GM18505 (cell line): ENCODE results near the gene OR10G8.

Experiments
- ATAC-seq: cut with Tn5 transposase; IDR thresholded peaks from one replicate; pipeline ENCODE4 v1.9.1; 2021; ENCODE audit not compliant: unreplicated experiment
- POLR2A ChIP-seq: IDR thresholded peaks from 4 replicates; pipeline ENCODE4 v1.6.1; 2011; ENCODE audit warnings: borderline replicate concordance; ENCODE audit not compliant: insufficient read depth, insufficient read length; ENCODE audit errors: extremely low read depth

OR10G8 gene

DNA sequence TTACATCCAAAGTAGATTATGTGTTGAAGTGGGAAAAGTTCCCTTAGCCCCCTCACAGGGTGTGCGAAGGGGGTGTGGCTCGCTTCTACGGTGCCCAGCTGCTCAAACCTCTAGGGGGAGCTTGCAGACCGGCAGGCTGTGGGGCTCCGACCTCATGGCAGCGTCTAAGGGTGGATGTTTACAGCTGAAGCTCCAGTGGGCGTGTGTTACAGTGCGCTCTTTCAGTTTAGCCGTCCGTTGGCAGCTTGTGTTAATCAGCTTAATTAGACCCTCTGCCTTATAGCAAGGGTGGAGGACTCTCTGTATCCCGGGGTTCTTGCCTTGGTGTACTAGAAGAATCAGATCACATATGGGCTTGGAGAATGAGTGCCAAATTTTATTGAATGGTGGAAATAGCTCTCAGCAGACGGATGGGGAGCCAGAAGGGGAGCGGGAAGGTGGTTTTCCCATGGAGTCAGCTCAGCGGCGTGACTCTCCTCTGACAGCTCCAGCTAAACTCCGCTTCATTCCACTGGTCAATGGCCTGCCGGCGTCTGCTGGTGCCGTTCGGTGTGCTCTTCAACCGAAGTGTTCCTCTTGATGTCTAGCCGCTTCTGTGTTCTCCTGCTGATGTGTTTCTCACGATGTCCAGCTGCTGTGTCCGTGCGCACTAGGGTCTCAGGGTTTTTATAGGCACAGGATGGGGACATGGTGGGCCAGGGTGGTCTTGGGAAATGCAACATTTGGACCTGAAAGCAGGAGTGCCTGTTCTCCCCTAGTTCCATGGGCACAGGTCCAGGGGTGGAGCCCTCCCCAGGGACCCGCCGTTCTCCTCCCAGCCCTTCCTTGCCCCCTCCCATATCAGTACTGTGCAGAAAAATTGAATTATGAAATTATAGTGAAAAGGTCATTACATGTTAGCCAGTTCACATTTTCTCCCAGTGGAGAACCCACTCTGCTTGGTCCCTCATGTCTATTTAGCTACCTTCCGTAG is 43.1 kb downstream of the OR10G8 start:
- peak; percentile 66 for ATAC-seq
- no peak for TF ChIP-seq POLR2A

DNA sequence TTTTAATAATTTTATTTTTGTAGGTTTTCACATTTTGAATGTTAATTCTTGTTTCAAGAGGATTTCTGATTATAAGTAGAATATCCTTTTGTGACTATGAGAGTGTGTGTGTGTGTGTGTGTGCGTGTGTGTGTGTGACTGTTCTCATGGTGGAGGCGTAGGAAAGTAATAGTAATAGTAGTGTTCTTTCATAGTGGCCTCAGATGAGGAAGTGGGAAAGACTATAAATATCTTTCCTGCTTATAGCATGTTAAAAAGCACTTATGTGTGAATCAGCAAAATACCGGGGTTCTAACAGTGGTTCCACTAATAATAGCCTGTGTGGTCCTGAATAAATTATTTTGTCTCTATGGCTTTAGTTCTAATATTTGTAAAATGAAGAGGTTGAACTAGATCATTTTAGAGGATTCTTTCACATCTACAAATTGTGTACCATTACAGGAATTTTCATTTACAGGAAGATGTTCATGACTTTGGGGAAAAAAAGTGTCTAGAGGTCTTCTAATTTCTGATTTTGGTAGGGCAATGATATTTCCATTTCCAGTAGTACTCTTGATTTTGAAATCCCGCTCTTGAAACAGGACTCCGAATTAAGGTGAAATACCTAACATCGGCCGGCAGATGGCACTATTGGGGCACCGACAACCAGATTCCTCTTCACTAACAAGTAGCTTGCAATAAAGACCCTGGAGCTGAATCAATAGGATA is 44.5 kb downstream of the OR10G8 start:
- ATAC-seq = peak; percentile 83
- TF ChIP-seq POLR2A = no peak

DNA sequence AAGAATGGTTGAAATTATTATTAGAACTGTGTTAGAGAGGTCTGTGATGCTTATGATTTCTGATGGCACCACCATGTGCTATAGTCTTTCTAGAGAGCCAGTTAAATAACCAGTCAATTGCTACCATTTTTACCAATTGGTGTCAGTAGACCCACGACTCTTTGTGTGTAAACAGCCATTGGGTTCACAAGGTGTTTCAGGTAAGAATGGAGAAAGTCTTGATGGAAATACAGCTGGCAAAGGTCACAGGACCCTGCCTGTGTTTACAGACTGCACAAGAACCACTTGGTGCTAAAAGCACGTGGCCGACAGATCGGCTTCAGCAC is 45.0 kb downstream of the OR10G8 start:
- no peak for TF ChIP-seq POLR2A
- no peak for ATAC-seq

DNA sequence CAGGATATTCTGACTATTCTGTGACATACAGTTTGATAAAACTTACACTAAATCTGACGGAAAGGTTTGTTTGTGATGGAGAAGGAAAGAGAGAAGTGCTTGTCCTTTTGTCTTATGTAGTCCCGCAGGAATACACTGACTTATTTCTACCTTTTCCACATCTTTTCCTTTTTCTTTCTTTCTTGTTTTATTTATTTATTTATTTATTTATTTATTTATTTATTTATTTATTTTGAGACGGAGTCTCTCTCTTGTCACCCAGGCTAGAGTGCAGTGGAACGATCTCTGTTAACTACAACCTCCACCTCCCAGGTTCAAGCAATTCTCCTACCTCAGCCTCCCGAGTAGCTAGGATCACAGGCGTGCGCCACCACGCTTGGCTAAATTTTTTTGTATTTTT is 45.5 kb downstream of the OR10G8 start:
- no peak for ATAC-seq
- TF ChIP-seq POLR2A = no peak

DNA sequence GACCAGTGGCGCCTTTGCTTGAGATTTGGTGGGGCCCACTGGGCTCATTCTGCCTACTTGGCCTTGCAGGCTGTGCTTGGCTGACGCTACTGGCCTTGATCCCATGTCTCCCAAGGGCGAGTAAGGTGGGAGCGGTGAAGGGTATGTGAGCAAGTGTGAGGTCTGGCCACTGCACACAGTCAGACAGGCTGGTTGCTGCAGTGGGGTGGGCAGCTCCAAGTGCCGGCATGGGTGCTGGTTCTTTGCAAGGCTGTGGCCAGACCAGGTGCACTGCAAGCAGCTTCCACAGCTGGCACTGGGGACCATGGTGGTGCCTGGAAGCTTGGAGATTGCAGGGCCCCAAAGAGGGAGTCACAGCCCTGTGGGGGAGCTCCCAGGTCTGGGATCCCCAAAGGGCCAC is 48.0 kb downstream of the OR10G8 start:
- TF ChIP-seq POLR2A = no peak
- ATAC-seq = no peak

DNA sequence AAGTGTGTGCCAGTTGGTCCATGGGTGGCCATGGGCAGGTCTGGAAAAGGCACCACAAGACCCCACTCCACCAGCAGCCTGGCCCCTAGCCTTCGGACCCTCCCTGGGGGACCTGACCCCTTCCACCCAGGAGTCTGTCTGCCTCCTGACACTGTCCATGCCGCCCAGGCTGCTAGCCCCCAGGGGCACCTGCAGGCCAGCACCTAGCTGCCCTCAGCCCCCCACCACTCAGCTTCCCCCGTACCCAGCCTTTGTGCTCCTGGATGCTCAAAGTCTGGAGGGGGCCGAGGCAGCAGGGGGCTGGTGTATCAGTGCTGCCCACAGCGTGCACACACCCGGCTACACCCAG is 48.9 kb downstream of the OR10G8 start:
- no peak for ATAC-seq

DNA sequence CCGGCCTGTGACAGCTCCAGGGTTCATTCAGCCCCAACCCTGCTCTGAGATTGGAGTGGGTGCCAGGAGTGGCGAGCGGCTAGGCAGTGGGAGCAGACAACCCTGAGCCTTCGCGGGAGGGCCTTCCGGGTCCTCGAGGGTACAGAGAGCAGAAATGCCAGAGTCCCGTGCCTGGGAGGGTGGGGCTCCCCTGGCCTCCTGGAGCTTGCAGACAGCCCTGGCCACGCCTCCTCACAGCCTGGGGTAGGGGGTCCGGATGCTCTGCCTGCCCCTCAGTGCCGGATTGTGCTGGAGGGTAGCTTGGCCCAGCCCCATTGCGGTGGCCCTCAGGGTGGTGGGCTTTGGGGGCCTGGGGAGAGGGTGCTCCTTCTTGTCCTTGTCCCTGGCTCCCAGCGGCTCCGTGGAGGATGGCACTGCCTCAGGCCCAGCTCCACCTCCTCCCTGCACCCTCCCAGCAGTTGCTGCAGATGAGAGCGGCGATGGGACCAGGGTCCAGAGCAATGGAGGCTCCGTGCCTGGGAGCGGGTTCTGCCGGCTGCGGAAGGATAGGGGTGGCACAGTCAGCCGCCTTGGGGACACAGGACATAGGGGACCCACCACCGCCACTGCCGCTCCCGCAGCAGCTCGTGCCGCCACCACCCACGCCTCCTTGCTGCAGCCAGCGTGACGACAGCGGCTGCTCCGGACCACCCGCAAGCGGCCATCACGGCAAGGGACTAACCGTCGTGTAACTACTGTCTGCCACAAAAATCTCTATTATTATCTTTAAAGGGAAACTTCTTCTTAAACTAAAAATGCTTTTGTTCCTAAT is 49.4 kb downstream of the OR10G8 start:
- ATAC-seq = peak; percentile 66
- no peak for TF ChIP-seq POLR2A

More for the DNA sequence above, 48.9 kb downstream of the OR10G8 start:
- TF ChIP-seq POLR2A = no peak

DNA sequence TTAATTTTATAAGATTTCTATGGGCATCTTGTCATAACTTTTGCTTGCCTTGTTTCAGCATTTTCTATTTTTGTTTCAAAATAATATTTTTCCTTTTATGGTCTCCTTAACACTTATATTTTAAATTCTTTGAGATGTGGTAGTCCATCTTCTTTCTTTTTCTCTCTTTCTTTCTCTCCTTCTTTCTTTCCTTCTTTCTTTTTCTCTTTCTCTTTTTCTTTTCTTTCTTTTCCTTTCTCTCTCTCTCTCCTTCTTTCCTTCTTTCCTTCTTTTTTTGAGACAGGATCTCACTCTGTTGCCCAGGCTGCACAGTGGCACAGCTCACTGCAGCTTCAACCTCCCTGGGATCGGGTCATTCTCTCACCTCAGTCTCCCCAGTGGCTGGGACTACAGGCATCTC is 50.7 kb downstream of the OR10G8 start:
- ATAC-seq = no peak
- TF ChIP-seq POLR2A = no peak

DNA sequence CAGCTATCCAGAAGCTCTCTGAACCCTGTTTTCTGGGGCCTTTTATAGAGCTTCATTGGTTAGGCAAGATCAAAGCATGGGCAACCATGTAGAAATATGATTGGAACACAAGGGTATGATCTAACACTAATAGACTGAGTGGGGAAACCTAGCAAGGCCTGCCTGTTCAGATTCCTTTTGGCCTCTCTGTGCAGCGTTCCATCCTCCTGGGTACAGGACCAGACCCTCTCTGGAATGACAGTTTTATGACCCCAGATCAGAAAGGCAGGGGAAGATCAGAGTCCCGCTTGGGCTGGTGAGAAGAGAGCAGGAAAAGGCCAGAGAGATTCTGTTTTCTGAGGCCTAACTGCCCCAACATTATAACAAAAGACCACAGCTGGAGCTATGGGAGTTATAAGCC is 52.0 kb downstream of the OR10G8 start:
- no peak for TF ChIP-seq POLR2A
- ATAC-seq = no peak

DNA sequence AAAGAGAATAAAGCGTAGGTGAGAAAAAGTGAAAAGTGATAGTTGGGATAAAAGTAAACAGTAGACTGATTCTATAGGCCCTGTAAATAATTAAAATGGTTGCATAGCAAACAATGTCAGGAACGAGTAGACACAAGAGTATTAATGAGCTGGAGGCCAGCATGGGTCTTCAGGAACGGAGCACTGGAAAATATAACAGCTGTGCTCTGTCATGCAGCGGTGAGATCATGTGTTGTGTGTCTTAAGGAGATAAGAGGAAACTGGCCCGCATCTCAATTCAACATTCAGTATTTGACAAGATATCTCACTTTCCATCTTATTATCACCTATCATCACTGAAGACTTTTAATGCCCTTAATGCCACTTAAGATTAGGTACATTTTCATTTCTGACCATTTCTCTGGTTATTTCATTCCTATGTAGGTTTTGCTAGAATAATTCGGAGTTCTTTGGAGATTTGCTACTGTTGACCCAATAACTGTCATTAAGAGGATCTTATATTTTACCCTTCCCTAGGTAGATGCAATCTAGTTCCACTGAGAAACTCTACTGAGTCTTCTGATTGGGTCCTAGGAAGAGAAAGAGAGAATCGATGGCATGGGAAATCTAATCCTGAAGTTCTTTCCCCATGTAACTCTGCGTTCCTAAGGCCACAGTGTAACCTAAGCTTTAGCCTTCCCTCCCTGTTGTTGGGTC is 53.2 kb downstream of the OR10G8 start:
- no peak for TF ChIP-seq POLR2A
- no peak for ATAC-seq
